Glutamatergic neuron (in vitro differentiated cells): Measurements from ENCODE around the gene OR4C5. TPM values are rescaled to one million over a fixed set of nuclear protein-coding genes. Genes with fewer than 3 reads are reported as not detected.
"Not testable (repeated sequence)": the region's sequence is repeated elsewhere in the genome, so short reads cannot be mapped to it uniquely, and the experiment has no call there.

Experiments used
- DNase-seq: peaks from one replicate; pipeline ENCODE4 v3.0.0; 2022
- H3K27ac Mint-ChIP-seq: one replicate; pipeline ENCODE4 v1.8.0; 2020; ENCODE audit warnings: mild to moderate bottlenecking, mixed read lengths, inconsistent platforms; ENCODE audit not compliant: unreplicated experiment
- H3K27me3 Mint-ChIP-seq: one replicate; pipeline ENCODE4 v1.8.0; 2020; ENCODE audit warnings: mild to moderate bottlenecking, moderate library complexity, mixed read lengths, inconsistent platforms; ENCODE audit not compliant: unreplicated experiment
- H3K36me3 Mint-ChIP-seq: one replicate; pipeline ENCODE4 v1.8.0; 2020; ENCODE audit warnings: mild to moderate bottlenecking, mixed read lengths, inconsistent platforms; ENCODE audit not compliant: unreplicated experiment
- H3K4me1 Mint-ChIP-seq: one replicate; pipeline ENCODE4 v1.8.0; 2020; ENCODE audit warnings: mild to moderate bottlenecking, low read depth, mixed read lengths, inconsistent platforms; ENCODE audit not compliant: unreplicated experiment
- H3K4me3 Mint-ChIP-seq: one replicate; pipeline ENCODE4 v1.8.0; 2020; ENCODE audit warnings: mild to moderate bottlenecking, mixed read lengths, inconsistent platforms; ENCODE audit not compliant: unreplicated experiment
- H3K9me3 Mint-ChIP-seq: one replicate; pipeline ENCODE4 v1.8.0; 2020; ENCODE audit warnings: mild to moderate bottlenecking, moderate library complexity, mixed read lengths, inconsistent platforms; ENCODE audit not compliant: unreplicated experiment
- long read RNA-seq: library from polyadenylated mRNA; unstranded; transcript quantifications from one replicate; pipeline ENCODE4 v2.0.0, GENCODE V29; 2020; ENCODE audit not compliant: unreplicated experiment
- total RNA-seq: library from RNA; stranded (reverse); fragmentation: NEBNext Ultra II Directional; extraction: Animal tissue kit (Norgen Biotek cat#: 25700); gene quantifications from one replicate; pipeline ENCODE4 v1.2.1, GENCODE V29; 2021; ENCODE audit not compliant: unreplicated experiment
- TF ChIP-seq, protein P1 (sequence below): fragments of 200-600 bp; sonication (generic); IDR thresholded peaks from one replicate; pipeline ENCODE4 v1.5.0; 2021; ENCODE audit not compliant: partially characterized antibody, unreplicated experiment

Gene OR4C5
- total RNA-seq, result not detected
- long read RNA-seq, result 0 reads

DNA sequence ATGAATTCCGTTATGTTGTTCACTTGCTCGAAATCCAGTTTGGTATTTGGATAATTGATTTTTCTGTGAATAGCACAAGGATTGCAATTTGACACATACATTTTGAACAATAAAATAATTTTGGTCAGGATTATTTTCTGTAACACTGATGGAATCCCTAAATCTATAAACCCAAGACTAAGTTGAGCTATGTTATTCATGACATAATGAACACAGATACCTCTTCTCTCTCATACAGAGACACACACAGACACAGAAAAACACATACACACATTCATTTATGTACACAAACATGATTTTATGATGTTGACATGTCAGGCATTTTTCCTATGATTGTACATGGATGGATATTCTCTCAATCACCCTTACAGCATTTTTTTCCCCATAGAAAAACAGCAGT is at the start of gene OR4C5:
Gene OR4C5, minus strand, starts transcription at position 101 of the 400 bp plus-strand sequence. Its CDS starts 0 bp downstream, at position 101.
- H3K27ac Mint-ChIP-seq, result no peak within 1 kb of the TSS
- H3K4me3 Mint-ChIP-seq, result no peak within 1 kb of the TSS
- peaks cover 3% of the 10 kb centered on the region for H3K27me3 Mint-ChIP-seq
- peaks cover 8% of the 10 kb centered on the region for H3K36me3 Mint-ChIP-seq
- no peaks in the 10 kb centered on the region for H3K4me1 Mint-ChIP-seq
- DNase-seq, result no peak
- TF ChIP-seq, protein P1, sequence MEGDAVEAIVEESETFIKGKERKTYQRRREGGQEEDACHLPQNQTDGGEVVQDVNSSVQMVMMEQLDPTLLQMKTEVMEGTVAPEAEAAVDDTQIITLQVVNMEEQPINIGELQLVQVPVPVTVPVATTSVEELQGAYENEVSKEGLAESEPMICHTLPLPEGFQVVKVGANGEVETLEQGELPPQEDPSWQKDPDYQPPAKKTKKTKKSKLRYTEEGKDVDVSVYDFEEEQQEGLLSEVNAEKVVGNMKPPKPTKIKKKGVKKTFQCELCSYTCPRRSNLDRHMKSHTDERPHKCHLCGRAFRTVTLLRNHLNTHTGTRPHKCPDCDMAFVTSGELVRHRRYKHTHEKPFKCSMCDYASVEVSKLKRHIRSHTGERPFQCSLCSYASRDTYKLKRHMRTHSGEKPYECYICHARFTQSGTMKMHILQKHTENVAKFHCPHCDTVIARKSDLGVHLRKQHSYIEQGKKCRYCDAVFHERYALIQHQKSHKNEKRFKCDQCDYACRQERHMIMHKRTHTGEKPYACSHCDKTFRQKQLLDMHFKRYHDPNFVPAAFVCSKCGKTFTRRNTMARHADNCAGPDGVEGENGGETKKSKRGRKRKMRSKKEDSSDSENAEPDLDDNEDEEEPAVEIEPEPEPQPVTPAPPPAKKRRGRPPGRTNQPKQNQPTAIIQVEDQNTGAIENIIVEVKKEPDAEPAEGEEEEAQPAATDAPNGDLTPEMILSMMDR, result no peak
- peaks cover 2% of the 10 kb centered on the region for H3K9me3 Mint-ChIP-seq

GRCh38 chr11:48384670-48385069 is 18.4 kb upstream of the OR4C5 start:
- DNase-seq, result no peak
- no peak overlapping the region for H3K4me3 Mint-ChIP-seq
- TF ChIP-seq, protein P1, result no peak
- no peaks in the 10 kb centered on the region for H3K27me3 Mint-ChIP-seq
- H3K4me1 Mint-ChIP-seq, result no peaks in the 10 kb centered on the region
- H3K36me3 Mint-ChIP-seq, result no peaks in the 10 kb centered on the region
- H3K27ac Mint-ChIP-seq, result no peak overlapping the region
- peaks cover 11% of the 10 kb centered on the region for H3K9me3 Mint-ChIP-seq

- DNase-seq, H3K9me3 Mint-ChIP-seq, H3K36me3 Mint-ChIP-seq, H3K4me3 Mint-ChIP-seq, H3K27me3 Mint-ChIP-seq, H3K27ac Mint-ChIP-seq, H3K4me1 Mint-ChIP-seq: not testable (repeated sequence)
Observed at GRCh38 chr11:48384151-48384550, 17.9 kb upstream of the OR4C5 start.

GRCh38 chr11:48361289-48361688 is 5.0 kb downstream of the OR4C5 start:
- not testable (repeated sequence) for H3K27me3 Mint-ChIP-seq, H3K9me3 Mint-ChIP-seq, H3K4me1 Mint-ChIP-seq, H3K4me3 Mint-ChIP-seq, H3K27ac Mint-ChIP-seq, DNase-seq
- peaks cover 14% of the 10 kb centered on the region for H3K36me3 Mint-ChIP-seq

DNA sequence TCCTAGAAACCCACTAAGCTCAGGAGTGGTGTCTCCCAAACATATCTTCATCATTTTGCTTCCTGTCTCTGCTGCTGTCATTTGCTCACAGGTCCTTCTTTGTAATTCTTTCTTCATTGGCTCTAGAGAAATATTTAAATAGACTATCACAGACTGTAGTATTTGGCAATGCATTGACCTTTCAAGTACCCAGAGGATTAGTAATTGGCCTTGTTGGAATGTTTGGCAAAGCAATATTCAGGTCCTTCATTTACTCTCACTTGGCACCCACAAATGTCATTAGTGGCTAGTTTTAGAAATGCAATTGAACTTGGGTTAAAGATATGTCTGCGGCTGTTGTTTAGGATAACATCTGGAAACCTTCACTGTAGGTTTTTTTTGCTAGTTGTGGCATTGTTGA is 11.6 kb downstream of the OR4C5 start:
- Mint-ChIP-seq H3K36me3 (peaks cover 10% of the 10 kb centered on the region), H3K4me3 (no peak overlapping the region), H3K27me3 (no peaks in the 10 kb centered on the region), H3K4me1 (no peaks in the 10 kb centered on the region), H3K9me3 (peaks cover 6% of the 10 kb centered on the region), H3K27ac (no peak overlapping the region)
- no peak for DNase-seq
- TF ChIP-seq, protein P1, result no peak

DNA sequence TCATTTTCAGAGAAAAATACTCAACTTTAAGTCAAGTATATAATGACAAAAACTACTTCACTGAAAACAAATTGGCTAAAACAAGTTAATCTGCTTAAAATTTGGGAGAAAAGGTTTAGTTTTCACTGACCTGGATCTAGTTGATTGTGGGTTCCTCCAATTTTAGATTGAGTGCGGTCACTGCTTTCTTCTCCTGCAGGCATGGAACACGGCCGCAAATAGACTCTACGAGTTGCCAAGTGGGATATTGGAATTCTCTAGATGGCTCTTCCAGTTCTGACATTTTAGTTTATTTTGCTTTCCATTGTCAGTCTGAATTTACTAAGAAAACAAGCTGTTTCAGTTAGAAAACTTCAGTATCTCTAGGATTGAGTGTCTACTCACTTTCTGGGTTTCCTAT is 12.3 kb downstream of the OR4C5 start:
- no peaks in the 10 kb centered on the region for H3K4me1 Mint-ChIP-seq
- peaks cover 8% of the 10 kb centered on the region for H3K9me3 Mint-ChIP-seq
- TF ChIP-seq, protein P1, result no peak
- DNase-seq, result no peak
- H3K27ac Mint-ChIP-seq, result no peak overlapping the region
- no peaks in the 10 kb centered on the region for H3K27me3 Mint-ChIP-seq
- H3K4me3 Mint-ChIP-seq, result no peak overlapping the region
- H3K36me3 Mint-ChIP-seq, result peaks cover 10% of the 10 kb centered on the region

- not testable (repeated sequence) for H3K9me3 Mint-ChIP-seq, H3K27ac Mint-ChIP-seq, H3K4me1 Mint-ChIP-seq, DNase-seq, H3K27me3 Mint-ChIP-seq, H3K36me3 Mint-ChIP-seq, H3K4me3 Mint-ChIP-seq
Observed at GRCh38 chr11:48346286-48346685, 20.0 kb downstream of the OR4C5 start.

- not testable (repeated sequence) for DNase-seq, H3K36me3 Mint-ChIP-seq, H3K27ac Mint-ChIP-seq, H3K4me3 Mint-ChIP-seq, H3K4me1 Mint-ChIP-seq, H3K27me3 Mint-ChIP-seq
- peaks cover 12% of the 10 kb centered on the region for H3K9me3 Mint-ChIP-seq
Observed at GRCh38 chr11:48342505-48342904, 23.8 kb downstream of the OR4C5 start.
